ENCODE results near the gene OR6B3.

The OR6B3 gene

GRCh38 chr2:240055177-240055917 is 2.0 kb upstream of the OR6B3 start:
- Histone ChIP-seq H3K36me3 (ENCODE audit: low read length) (no peaks in the 10 kb centered on the region), H3K4me2 (ENCODE audit: low read depth, low read length, poor library complexity, severe bottlenecking) (no peak overlapping the region), H3K79me2 (ENCODE audit: insufficient read depth, low read length) (no peaks in the 10 kb centered on the region), H3K4me3 (ENCODE audit: insufficient read depth, low read length, poor library complexity, severe bottlenecking) (no peak overlapping the region), H2AFZ (ENCODE audit: low read depth, low read length, severe bottlenecking) (no peak overlapping the region), H3K27me3 (ENCODE audit: low read length) (no peaks in the 10 kb centered on the region), H3K27ac (ENCODE audit: low read depth, low read length) (no peak overlapping the region), H4K20me1 (ENCODE audit: low read depth, low read length) (no peaks in the 10 kb centered on the region), H3K9me3 (ENCODE audit: insufficient read depth, low read length) (no peaks in the 10 kb centered on the region), H3K9ac (ENCODE audit: low read length) (no peak overlapping the region), H3F3A (ENCODE audit: insufficient read depth) (no peaks in the 10 kb centered on the region), H3K9me2 (replicated peaks; ENCODE audit: insufficient read depth, low read length) (no peaks in the 10 kb centered on the region)
- TF ChIP-seq CTCF (IDR thresholded peaks at IDR 0.05; ENCODE audit: insufficient read depth, low read length, poor library complexity, severe bottlenecking) (no peak), EZH2phosphoT487 (conservative IDR thresholded peaks at IDR 0.05; ENCODE audit: low read length) (no peak)

GRCh38 chr2:240052524-240052923 is 797 bp downstream of the OR6B3 start:
- H3K79me2 ChIP-seq (ENCODE audit: insufficient read depth, low read length): no peaks in the 10 kb centered on the region
- no peak overlapping the region for H3K9ac ChIP-seq (ENCODE audit: low read length)
- no peaks in the 10 kb centered on the region for H3F3A ChIP-seq (ENCODE audit: insufficient read depth)
- H3K27me3 ChIP-seq (ENCODE audit: low read length): no peaks in the 10 kb centered on the region
- H4K20me1 ChIP-seq (ENCODE audit: low read depth, low read length): 0 out of 2 replicates have a peak, but pooled peaks cover 7% of the 10 kb centered on the region
- no peaks in the 10 kb centered on the region for H3K9me3 ChIP-seq (ENCODE audit: insufficient read depth, low read length)
- H3K4me3 ChIP-seq (ENCODE audit: insufficient read depth, low read length, poor library complexity, severe bottlenecking): no peak overlapping the region
- no peak overlapping the region for H3K27ac ChIP-seq (ENCODE audit: low read depth, low read length)
- H3K4me2 ChIP-seq (ENCODE audit: low read depth, low read length, poor library complexity, severe bottlenecking): no peak overlapping the region
- no peaks in the 10 kb centered on the region for H3K9me2 ChIP-seq (replicated peaks; ENCODE audit: insufficient read depth, low read length)
- H3K36me3 ChIP-seq (ENCODE audit: low read length): no peaks in the 10 kb centered on the region
- TF ChIP-seq EZH2phosphoT487 (conservative IDR thresholded peaks at IDR 0.05; ENCODE audit: low read length): no peak
- TF ChIP-seq CTCF (IDR thresholded peaks at IDR 0.05; ENCODE audit: insufficient read depth, low read length, poor library complexity, severe bottlenecking): no peak
- H2AFZ ChIP-seq (ENCODE audit: low read depth, low read length, severe bottlenecking): no peak overlapping the region

GRCh38 chr2:240051697-240052096 is 1.6 kb downstream of the OR6B3 start:
- H3K9me3 ChIP-seq (ENCODE audit: insufficient read depth, low read length): no peaks in the 10 kb centered on the region
- no peak overlapping the region for H3K4me2 ChIP-seq (ENCODE audit: low read depth, low read length, poor library complexity, severe bottlenecking)
- no peak overlapping the region for H3K27ac ChIP-seq (ENCODE audit: low read depth, low read length)
- no peaks in the 10 kb centered on the region for H3K79me2 ChIP-seq (ENCODE audit: insufficient read depth, low read length)
- H3K9ac ChIP-seq (ENCODE audit: low read length): no peak overlapping the region
- no peaks in the 10 kb centered on the region for H3K36me3 ChIP-seq (ENCODE audit: low read length)
- no peaks in the 10 kb centered on the region for H3F3A ChIP-seq (ENCODE audit: insufficient read depth)
- no peaks in the 10 kb centered on the region for H3K9me2 ChIP-seq (replicated peaks; ENCODE audit: insufficient read depth, low read length)
- TF ChIP-seq CTCF (IDR thresholded peaks at IDR 0.05; ENCODE audit: insufficient read depth, low read length, poor library complexity, severe bottlenecking) (no peak), EZH2phosphoT487 (conservative IDR thresholded peaks at IDR 0.05; ENCODE audit: low read length) (no peak)
- no peaks in the 10 kb centered on the region for H3K27me3 ChIP-seq (ENCODE audit: low read length)
- H2AFZ ChIP-seq (ENCODE audit: low read depth, low read length, severe bottlenecking): no peak overlapping the region
- H4K20me1 ChIP-seq (ENCODE audit: low read depth, low read length): 0 out of 2 replicates have a peak, but pooled peaks cover 7% of the 10 kb centered on the region
- no peak overlapping the region for H3K4me3 ChIP-seq (ENCODE audit: insufficient read depth, low read length, poor library complexity, severe bottlenecking)

All from SU-DHL-6 (cell line).